Measurements from ENCODE around the gene NRXN3. TPM values are rescaled to one million over a fixed set of nuclear protein-coding genes. Genes with fewer than 3 reads are reported as not detected.

NRXN3 gene
- polyA plus RNA-seq, 1 of the 3 experiments (the other 2 are of a cell fraction) = 1.6 TPM

DNA sequence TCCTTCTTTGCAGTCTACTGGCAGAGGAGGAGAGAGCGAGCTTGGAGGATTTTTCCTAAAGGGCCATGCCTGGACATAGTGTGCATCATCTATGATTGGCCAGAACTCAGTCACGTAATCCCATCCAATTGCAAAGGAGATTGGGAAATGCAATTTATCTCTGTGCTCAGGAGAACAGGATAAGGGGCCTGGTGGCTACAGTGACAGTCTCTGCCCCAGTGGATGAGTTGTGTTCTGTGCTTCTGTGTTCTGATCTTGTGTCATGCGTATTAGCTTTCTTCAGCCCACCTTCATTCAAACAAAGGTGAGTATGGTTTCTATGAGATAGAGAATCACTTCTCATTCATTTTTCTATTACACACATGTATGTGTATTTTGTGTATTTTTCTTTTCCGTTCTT, 144.3 kb downstream of the NRXN3 start:
- Histone ChIP-seq H3F3A (replicated peaks; ENCODE audit: insufficient read depth) (no peaks in the 10 kb centered on the region), H3K9ac (no peak overlapping the region), H4K20me1 (ENCODE audit: insufficient read depth) (no peaks in the 10 kb centered on the region), H3K36me3 (replicated peaks in 1 of 2; ENCODE audit: control insufficient read depth in 1 of 2, insufficient read depth in 2 of 2, low read length in 1 of 2) (no peaks in the 10 kb centered on the region), H3K4me2 (no peak overlapping the region), H3K4me1 (ENCODE audit: control insufficient read depth in 1 of 2, insufficient read depth in 2 of 2, low read depth in 1 of 2, low read length in 1 of 2) (no peaks in the 10 kb centered on the region; a peak in 1 of 4 replicates), H3K79me2 (ENCODE audit: insufficient read depth) (no peaks in the 10 kb centered on the region), H3K27me3 (ENCODE audit: insufficient read depth) (no peaks in the 10 kb centered on the region), H3K9me2 (no peaks in the 10 kb centered on the region), H3K4me3 (ENCODE audit: low read depth in 2 of 2, low read length in 1 of 2) (no peak overlapping the region), H3K27ac (ENCODE audit: low read depth in 2 of 2, low read length in 1 of 2) (no peak overlapping the region), H2AFZ (ENCODE audit: low read depth) (no peak overlapping the region), H3K9me3 (no peaks in the 10 kb centered on the region)
- TF ChIP-seq SIN3A (IDR thresholded peaks at IDR 0.05; ENCODE audit: borderline replicate concordance, low read depth, low read length) (no peak), MXI1 (IDR thresholded peaks at IDR 0.05; ENCODE audit: low read depth, low read length) (no peak), MEF2A (IDR thresholded peaks at IDR 0.05; ENCODE audit: borderline replicate concordance, low read depth) (no peak), TAF1 (IDR thresholded peaks at IDR 0.05; ENCODE audit: borderline replicate concordance, low read depth, low read length) (no peak), EZH2phosphoT487 (IDR thresholded peaks at IDR 0.05; ENCODE audit: borderline replicate concordance, low read depth) (no peak), ZBTB33 (IDR thresholded peaks at IDR 0.05; ENCODE audit: borderline replicate concordance, low read depth) (no peak)
- TF ChIP-seq, protein P1, sequence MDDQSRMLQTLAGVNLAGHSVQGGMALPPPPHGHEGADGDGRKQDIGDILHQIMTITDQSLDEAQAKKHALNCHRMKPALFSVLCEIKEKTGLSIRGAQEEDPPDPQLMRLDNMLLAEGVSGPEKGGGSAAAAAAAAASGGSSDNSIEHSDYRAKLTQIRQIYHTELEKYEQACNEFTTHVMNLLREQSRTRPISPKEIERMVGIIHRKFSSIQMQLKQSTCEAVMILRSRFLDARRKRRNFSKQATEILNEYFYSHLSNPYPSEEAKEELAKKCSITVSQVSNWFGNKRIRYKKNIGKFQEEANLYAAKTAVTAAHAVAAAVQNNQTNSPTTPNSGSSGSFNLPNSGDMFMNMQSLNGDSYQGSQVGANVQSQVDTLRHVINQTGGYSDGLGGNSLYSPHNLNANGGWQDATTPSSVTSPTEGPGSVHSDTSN (IDR thresholded peaks at IDR 0.05) = no peak
- TF ChIP-seq, protein P2, sequence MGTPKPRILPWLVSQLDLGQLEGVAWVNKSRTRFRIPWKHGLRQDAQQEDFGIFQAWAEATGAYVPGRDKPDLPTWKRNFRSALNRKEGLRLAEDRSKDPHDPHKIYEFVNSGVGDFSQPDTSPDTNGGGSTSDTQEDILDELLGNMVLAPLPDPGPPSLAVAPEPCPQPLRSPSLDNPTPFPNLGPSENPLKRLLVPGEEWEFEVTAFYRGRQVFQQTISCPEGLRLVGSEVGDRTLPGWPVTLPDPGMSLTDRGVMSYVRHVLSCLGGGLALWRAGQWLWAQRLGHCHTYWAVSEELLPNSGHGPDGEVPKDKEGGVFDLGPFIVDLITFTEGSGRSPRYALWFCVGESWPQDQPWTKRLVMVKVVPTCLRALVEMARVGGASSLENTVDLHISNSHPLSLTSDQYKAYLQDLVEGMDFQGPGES (IDR thresholded peaks at IDR 0.05; ENCODE audit: low read depth, low read length) = no peak
- 32% methylated on average over 3 of the region's 4 CpGs for WGBS (ENCODE audit: low lambda C conversion rate)
- POLR2A ChIA-PET = no interaction called here
- DNase-seq = no peak
- CTCF ChIA-PET = interaction anchor here (0.7 kb wide), 1 partner anchor 9 kb away, joined by 3 read pairs; no protein-coding TSS in a partner anchor

DNA sequence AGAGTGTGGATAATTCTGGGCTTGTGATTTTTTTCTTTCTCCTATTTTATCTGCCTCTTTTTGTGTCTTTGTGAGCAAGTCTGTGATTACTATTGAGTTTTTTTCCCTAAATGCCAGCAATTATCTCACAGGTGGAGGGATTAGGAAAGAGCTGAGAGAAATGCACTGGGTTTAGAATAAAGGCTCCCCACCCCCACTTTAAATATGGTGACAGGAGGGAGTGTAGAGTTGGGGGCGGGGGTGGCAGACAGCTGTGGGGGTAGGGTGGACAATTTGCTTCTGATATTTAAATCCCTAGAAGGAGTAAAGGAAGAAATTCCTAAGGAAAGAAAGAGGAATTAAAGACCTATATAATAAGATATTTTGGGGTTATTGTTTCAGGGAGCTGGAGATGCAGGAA, 145.9 kb downstream of the NRXN3 start:
- 7% methylated on average over 1 of the region's 1 CpG for WGBS (ENCODE audit: low lambda C conversion rate)
- Histone ChIP-seq H3K9ac (no peak overlapping the region), H3K4me2 (no peak overlapping the region), H3K4me1 (ENCODE audit: control insufficient read depth in 1 of 2, insufficient read depth in 2 of 2, low read depth in 1 of 2, low read length in 1 of 2) (no peaks in the 10 kb centered on the region; a peak in 1 of 4 replicates), H3K27me3 (ENCODE audit: insufficient read depth) (no peaks in the 10 kb centered on the region), H3F3A (replicated peaks; ENCODE audit: insufficient read depth) (no peaks in the 10 kb centered on the region), H4K20me1 (ENCODE audit: insufficient read depth) (no peaks in the 10 kb centered on the region), H2AFZ (ENCODE audit: low read depth) (no peak overlapping the region), H3K9me2 (no peaks in the 10 kb centered on the region), H3K4me3 (ENCODE audit: low read depth in 2 of 2, low read length in 1 of 2) (no peak overlapping the region), H3K9me3 (no peaks in the 10 kb centered on the region), H3K27ac (ENCODE audit: low read depth in 2 of 2, low read length in 1 of 2) (no peak overlapping the region), H3K36me3 (replicated peaks in 1 of 2; ENCODE audit: control insufficient read depth in 1 of 2, insufficient read depth in 2 of 2, low read length in 1 of 2) (no peaks in the 10 kb centered on the region), H3K79me2 (ENCODE audit: insufficient read depth) (no peaks in the 10 kb centered on the region)
- CTCF ChIA-PET = interaction anchor here (0.6 to 1.3 kb wide), 4 partner anchors 11 to 689 kb away, joined by 3 to 4 read pairs (median 3); no protein-coding TSS in a partner anchor
- POLR2A ChIA-PET = no interaction called here
- no peak for DNase-seq
- no peak for TF ChIP-seq ELF1 (IDR thresholded peaks at IDR 0.05)
- TF ChIP-seq RXRA (IDR thresholded peaks at IDR 0.05; ENCODE audit: borderline replicate concordance, low read depth) = no peak
- TF ChIP-seq NFIC (IDR thresholded peaks at IDR 0.05; ENCODE audit: borderline replicate concordance) = no peak
- TF ChIP-seq EZH2phosphoT487 (IDR thresholded peaks at IDR 0.05; ENCODE audit: borderline replicate concordance, low read depth) = no peak
- TF ChIP-seq, protein P1 (IDR thresholded peaks at IDR 0.05) = no peak
- TF ChIP-seq ZBTB33 (IDR thresholded peaks at IDR 0.05; ENCODE audit: borderline replicate concordance, low read depth) = no peak
- TF ChIP-seq FOXM1 (IDR thresholded peaks at IDR 0.05; ENCODE audit: low read depth) = no peak
- no peak for TF ChIP-seq EP300 (IDR thresholded peaks at IDR 0.05; ENCODE audit: borderline replicate concordance in 1 of 2, low read depth in 1 of 2, low read length in 1 of 2)
- no peak for TF ChIP-seq NRF1 (IDR thresholded peaks at IDR 0.05; ENCODE audit: low read depth, low read length)
- TF ChIP-seq REST (IDR thresholded peaks at IDR 0.05; ENCODE audit: low read depth, low read length) = no peak

Data from SK-N-SH (cell line).